Stomach (tissue), 9 donors: Measurements from ENCODE around the gene WNT2B. TPM values are rescaled to one million over a fixed set of nuclear protein-coding genes. Genes with fewer than 3 reads are reported as not detected.

ENCODE experiments used
- DNase-seq, 2 donors: peaks; one replicate each; pipeline versions ENCODE4 v3.0.0 to v3.0.0-alpha.2; 2013 to 2019
- H3K27ac ChIP-seq, 5 donors: fragments of 200-600 bp in 4 of 5; sonication (generic) in 4 of 5; one replicate each; pipeline ENCODE4 v1.5.1; 2013 to 2019; ENCODE audit warnings: mild to moderate bottlenecking in 1 of 5, moderate library complexity in 1 of 5
- H3K27me3 ChIP-seq, 3 donors: fragments of 200-600 bp; sonication (generic); one replicate each; pipeline ENCODE4 v1.5.1; 2017 to 2019; ENCODE audit warnings: mixed run types in 1 of 3
- H3K36me3 ChIP-seq, 4 donors: fragments of 200-600 bp; sonication (generic); 1 replicate in 3 of 4; 2 replicates in 1 of 4; pipeline ENCODE4 v1.5.1; 2016 to 2019
- H3K4me1 ChIP-seq, 4 donors: fragments of 200-600 bp; sonication (generic); one replicate each; pipeline ENCODE4 v1.5.1; 2016 to 2019
- H3K4me3 ChIP-seq, 4 donors: fragments of 200-600 bp; sonication (generic) in 3 of 4; one replicate each; pipeline ENCODE4 v1.5.1; 2016 to 2019; ENCODE audit warnings: mild to moderate bottlenecking in 1 of 4
- H3K9me3 ChIP-seq, 4 donors: fragments of 200-600 bp; sonication (generic); one replicate each; pipeline ENCODE4 v1.5.1; 2016 to 2019
- EP300 ChIP-seq: sonication (generic); formaldehyde crosslinking; IDR thresholded peaks from one replicate; pipeline ENCODE4 v1.6.1; 2017; ENCODE audit warnings: antibody characterized with exemption
- POLR2A ChIP-seq, 4 donors: fragments of 450-650 bp; IDR thresholded peaks; one replicate each; pipeline ENCODE4 v1.6.1; 2016; ENCODE audit warnings: antibody characterized with exemption in 4 of 4, control low read depth in 2 of 4, mild to moderate bottlenecking in 1 of 4, moderate library complexity in 1 of 4
- POLR2AphosphoS5 ChIP-seq, 3 donors: sonication (generic); formaldehyde crosslinking; IDR thresholded peaks; one replicate each; pipeline ENCODE4 v1.6.1; 2016; ENCODE audit warnings: antibody characterized with exemption in 3 of 3
- WGBS, 5 donors: extraction: QIAGEN DNeasy Blood & Tissue Kit in 3 of 5; methylation state at CpG; one replicate each; pipeline versions ENCODE4 v1.1.5 to v1.1.7; 2013 to 2018; 5-methylcytosine and 5-hydroxymethylcytosine counted together
- intact Hi-C: fragments of 100-400 bp; cut with DNase I; formaldehyde crosslinking; loops from one replicate; pipeline ENCODE4 v1.15.1; 2023; ENCODE audit warnings: low total_unique reads
- polyA plus RNA-seq, 3 donors: library from polyadenylated mRNA; stranded (reverse); fragments of 200-250 nt; gene quantifications; one replicate each; pipeline ENCODE4 v1.2.3, GENCODE V29; 2013
- total RNA-seq, 5 donors: library from RNA; depleted of rRNA; stranded (reverse); fragments of >200 nt; gene quantifications; one replicate each; pipeline versions ENCODE4 v1.1.0 to v1.2.3, GENCODE V29; 2014 to 2016
- TF ChIP-seq, protein P1 (sequence below), 7 experiments: fragments of 450-650 bp in 4 of 7; fragments of 200-600 bp in 3 of 7; sonication (generic) in 3 of 7; IDR thresholded peaks; one replicate each; pipeline ENCODE4 v1.5.1; 2016 to 2019; ENCODE audit warnings: antibody characterized with exemption in 7 of 7, control low read depth in 2 of 7, mild to moderate bottlenecking in 1 of 7
- donor health status: healthy with polysubstance abuse.
- donor health status: Bipolar disorder and iron deficiency.
- donor health status: healthy.

Gene WNT2B
- total and polyA plus RNA-seq, 8 donors, result 1.7 to 19.5 (median 2.7) TPM; not detected in 1

DNA sequence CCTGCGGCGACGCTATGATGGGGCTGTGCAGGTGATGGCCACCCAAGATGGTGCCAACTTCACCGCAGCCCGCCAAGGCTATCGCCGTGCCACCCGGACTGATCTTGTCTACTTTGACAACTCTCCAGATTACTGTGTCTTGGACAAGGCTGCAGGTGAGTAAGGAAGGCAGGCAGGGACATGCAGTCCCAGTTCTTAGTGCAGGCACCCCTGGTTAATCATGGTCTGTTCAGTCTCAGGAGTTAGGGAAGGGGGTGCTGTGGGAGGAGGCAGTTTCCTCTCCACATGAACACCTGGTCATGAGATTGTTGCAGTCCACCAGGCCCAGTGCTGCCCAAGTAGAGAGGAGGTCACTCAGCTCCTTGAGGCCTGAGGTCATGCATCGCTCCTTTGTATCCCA is 8.5 kb downstream of the WNT2B start:
- intact Hi-C loops, result no loop called here
- peaks cover 0 to 26% (median 11%) of the 10 kb centered on the region in 4 donors for H3K36me3 ChIP-seq
- 94 to 98% (median 97%) methylated on average over 5 to 9 of the region's 9 CpGs for WGBS, 5 donors

DNA sequence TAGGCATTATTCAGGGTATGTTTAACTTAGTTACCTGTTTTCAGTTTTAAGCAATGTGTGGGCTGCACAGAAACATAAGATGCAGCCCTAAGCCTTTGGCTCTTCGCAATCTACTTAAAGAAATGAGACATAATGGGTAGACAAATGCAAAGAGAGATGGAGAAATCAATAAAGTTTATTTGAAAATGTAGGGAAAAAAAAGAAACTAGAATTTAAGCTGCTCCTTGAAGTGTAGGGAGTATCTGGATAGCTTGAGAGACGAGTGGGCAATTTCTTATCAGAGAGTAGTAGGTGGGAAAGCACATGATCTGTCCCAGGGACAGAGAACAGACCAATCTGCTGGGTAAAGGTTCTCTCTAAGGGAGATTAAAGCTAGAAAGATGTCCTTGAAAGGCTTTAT is 8.9 kb downstream of the WNT2B start:
- H3K36me3 ChIP-seq, result peaks cover 0 to 30% (median 13%) of the 10 kb centered on the region in 4 donors
- DNase-seq, result no peak
- peaks cover 3 to 13% (median 9%) of the 10 kb centered on the region in 4 donors for H3K4me1 ChIP-seq
- no peaks in the 10 kb centered on the region for H3K9me3 ChIP-seq
- no peak for TF ChIP-seq POLR2A (IDR thresholded peaks at IDR 0.05)
- no peak for TF ChIP-seq POLR2AphosphoS5 (IDR thresholded peaks at IDR 0.05)
- TF ChIP-seq, protein P1, sequence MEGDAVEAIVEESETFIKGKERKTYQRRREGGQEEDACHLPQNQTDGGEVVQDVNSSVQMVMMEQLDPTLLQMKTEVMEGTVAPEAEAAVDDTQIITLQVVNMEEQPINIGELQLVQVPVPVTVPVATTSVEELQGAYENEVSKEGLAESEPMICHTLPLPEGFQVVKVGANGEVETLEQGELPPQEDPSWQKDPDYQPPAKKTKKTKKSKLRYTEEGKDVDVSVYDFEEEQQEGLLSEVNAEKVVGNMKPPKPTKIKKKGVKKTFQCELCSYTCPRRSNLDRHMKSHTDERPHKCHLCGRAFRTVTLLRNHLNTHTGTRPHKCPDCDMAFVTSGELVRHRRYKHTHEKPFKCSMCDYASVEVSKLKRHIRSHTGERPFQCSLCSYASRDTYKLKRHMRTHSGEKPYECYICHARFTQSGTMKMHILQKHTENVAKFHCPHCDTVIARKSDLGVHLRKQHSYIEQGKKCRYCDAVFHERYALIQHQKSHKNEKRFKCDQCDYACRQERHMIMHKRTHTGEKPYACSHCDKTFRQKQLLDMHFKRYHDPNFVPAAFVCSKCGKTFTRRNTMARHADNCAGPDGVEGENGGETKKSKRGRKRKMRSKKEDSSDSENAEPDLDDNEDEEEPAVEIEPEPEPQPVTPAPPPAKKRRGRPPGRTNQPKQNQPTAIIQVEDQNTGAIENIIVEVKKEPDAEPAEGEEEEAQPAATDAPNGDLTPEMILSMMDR (IDR thresholded peaks at IDR 0.05), result no peak
- TF ChIP-seq EP300, result no peak
- 85 to 98% (median 91%) methylated on average over 2 of the region's 2 CpGs for WGBS, 5 donors
- no peak overlapping the region for H3K4me3 ChIP-seq
- no peak overlapping the region for H3K27ac ChIP-seq
- intact Hi-C loops, result no loop called here
- H3K27me3 ChIP-seq, result no peaks in the 10 kb centered on the region

More for the DNA sequence above, 8.5 kb downstream of the WNT2B start:
- no peak overlapping the region for H3K27ac ChIP-seq
- H3K4me1 ChIP-seq, result peaks cover 3 to 13% (median 9%) of the 10 kb centered on the region in 4 donors
- no peak for TF ChIP-seq POLR2AphosphoS5 (IDR thresholded peaks at IDR 0.05)
- TF ChIP-seq EP300, result no peak
- TF ChIP-seq, protein P1 (IDR thresholded peaks at IDR 0.05), result no peak
- no peak for TF ChIP-seq POLR2A (IDR thresholded peaks at IDR 0.05)
- no peaks in the 10 kb centered on the region for H3K27me3 ChIP-seq
- H3K4me3 ChIP-seq, result no peak overlapping the region
- no peak for DNase-seq
- no peaks in the 10 kb centered on the region for H3K9me3 ChIP-seq

DNA sequence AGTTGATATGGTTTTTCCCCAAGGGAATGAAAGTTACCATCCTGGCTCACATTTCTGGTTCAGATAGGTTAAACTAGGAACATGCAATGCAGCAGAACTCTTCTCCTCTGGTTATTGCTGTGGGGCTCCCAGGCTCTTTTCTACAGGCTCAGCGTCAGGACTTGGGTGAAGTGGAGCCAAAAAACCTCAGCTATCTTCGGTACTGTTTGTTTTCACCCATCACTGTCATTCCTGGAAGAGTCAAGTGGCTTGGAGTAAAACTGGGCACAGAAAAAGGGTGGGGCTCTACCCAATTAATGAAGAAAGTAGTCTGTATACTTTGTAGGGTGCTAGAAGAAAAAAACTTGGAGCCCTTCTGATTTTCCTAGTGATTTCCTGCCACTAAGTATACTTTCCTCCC is 9.4 kb downstream of the WNT2B start:
- Histone ChIP-seq H3K9me3 (no peaks in the 10 kb centered on the region), H3K4me3 (no peak overlapping the region), H3K27ac (no peak overlapping the region), H3K27me3 (no peaks in the 10 kb centered on the region), H3K36me3 (peaks cover 0 to 36% (median 16%) of the 10 kb centered on the region in 4 donors), H3K4me1 (peaks cover 3 to 13% (median 9%) of the 10 kb centered on the region in 4 donors)
- intact Hi-C loops, result no loop called here
- no peak for TF ChIP-seq POLR2AphosphoS5 (IDR thresholded peaks at IDR 0.05)
- WGBS, 5 donors, result 59 to 68% (median 65%) methylated on average over 2 of the region's 2 CpGs
- no peak for DNase-seq

DNA sequence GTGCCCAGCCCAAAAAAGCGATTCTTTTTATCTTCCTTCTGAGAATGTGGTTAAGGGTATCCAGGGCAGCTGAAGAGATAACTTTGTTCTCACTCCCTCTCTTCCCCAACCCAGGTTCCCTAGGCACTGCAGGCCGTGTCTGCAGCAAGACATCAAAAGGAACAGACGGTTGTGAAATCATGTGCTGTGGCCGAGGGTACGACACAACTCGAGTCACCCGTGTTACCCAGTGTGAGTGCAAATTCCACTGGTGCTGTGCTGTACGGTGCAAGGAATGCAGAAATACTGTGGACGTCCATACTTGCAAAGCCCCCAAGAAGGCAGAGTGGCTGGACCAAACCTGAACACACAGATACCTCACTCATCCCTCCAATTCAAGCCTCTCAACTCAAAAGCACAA is 11.4 kb downstream of the WNT2B start:
- intact Hi-C loops, result no loop called here
- 77 to 88% (median 86%) methylated on average over 9 of the region's 9 CpGs for WGBS, 5 donors
- no peak overlapping the region for H3K4me3 ChIP-seq
- peaks cover 3 to 16% (median 10%) of the 10 kb centered on the region in 4 donors for H3K4me1 ChIP-seq
- no peak for DNase-seq
- no peak for TF ChIP-seq EP300
- TF ChIP-seq POLR2A (IDR thresholded peaks at IDR 0.05), result no peak
- TF ChIP-seq, protein P1 (IDR thresholded peaks at IDR 0.05), result no peak
- TF ChIP-seq POLR2AphosphoS5 (IDR thresholded peaks at IDR 0.05), result no peak
- H3K9me3 ChIP-seq, result no peaks in the 10 kb centered on the region
- no peak overlapping the region for H3K27ac ChIP-seq
- H3K36me3 ChIP-seq, result peaks cover 0 to 49% (median 30%) of the 10 kb centered on the region in 4 donors
- H3K27me3 ChIP-seq, result no peaks in the 10 kb centered on the region

DNA sequence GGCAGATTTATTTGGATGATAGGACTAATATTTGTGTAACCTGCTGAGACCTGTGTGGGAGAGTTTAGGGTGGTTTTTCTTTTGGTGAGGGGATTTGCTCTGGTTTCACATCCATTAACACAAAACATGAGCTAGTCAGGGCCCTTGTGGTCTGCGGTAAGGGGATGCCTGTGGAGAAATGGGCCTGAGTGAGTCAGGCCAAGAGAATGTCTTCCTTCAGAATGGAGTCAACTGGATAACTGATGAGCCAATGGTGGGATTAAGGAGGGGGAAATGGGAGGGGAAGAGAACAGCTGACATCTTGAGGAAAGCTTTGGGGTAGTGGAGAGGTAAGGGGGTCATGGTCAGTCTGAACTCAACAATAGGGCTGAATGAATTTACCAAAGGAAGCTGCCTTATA is 13.9 kb downstream of the WNT2B start:
- 61 to 78% (median 69%) methylated on average over 1 of the region's 1 CpG for WGBS, 5 donors
- Histone ChIP-seq H3K27me3 (no peaks in the 10 kb centered on the region), H3K4me1 (peaks cover 0 to 9% (median 0%) of the 10 kb centered on the region in 4 donors), H3K9me3 (no peaks in the 10 kb centered on the region), H3K4me3 (no peak overlapping the region), H3K27ac (peak overlapping the region in 1 of 5 donors; percentile 18), H3K36me3 (peaks cover 0 to 65% (median 46%) of the 10 kb centered on the region in 4 donors)
- TF ChIP-seq POLR2A (IDR thresholded peaks at IDR 0.05) (no peak), EP300 (no peak), POLR2AphosphoS5 (IDR thresholded peaks at IDR 0.05) (no peak)
- TF ChIP-seq, protein P1 (IDR thresholded peaks at IDR 0.05), result no peak
- no peak for DNase-seq
- intact Hi-C loops, result no loop called here
